HG03439 (cell line): Measurements from ENCODE around the gene EXOSC10.
"Not testable (repeated sequence)": the region's sequence is repeated elsewhere in the genome, so short reads cannot be mapped to it uniquely, and the experiment has no call there.

Experiments used
- ATAC-seq: cut with Tn5 transposase; IDR thresholded peaks from one replicate; pipeline ENCODE4 v1.9.1; 2021; ENCODE audit warnings: mild to moderate bottlenecking, moderate library complexity; ENCODE audit not compliant: unreplicated experiment

The EXOSC10 gene

DNA sequence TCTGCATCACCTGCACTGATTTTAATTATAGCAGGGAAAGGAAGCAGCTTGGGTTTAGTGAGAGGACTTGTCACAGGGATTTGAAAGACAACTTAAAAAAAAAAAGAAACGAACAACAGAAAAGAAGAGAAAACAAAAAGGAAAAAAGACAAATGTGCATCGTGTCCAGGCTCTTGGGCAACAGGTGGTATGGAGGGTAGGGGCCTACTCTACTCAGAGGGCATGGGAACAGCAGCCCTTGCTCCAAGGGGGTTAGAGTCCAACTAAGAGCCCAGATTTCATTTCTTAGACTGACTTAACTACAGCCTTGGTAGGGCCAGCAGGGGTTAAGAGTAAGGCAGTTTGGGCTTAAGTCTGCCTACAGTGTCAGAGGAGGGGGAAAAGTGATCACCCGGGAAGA, 15.3 kb upstream of the EXOSC10 start:
- no peak for ATAC-seq

DNA sequence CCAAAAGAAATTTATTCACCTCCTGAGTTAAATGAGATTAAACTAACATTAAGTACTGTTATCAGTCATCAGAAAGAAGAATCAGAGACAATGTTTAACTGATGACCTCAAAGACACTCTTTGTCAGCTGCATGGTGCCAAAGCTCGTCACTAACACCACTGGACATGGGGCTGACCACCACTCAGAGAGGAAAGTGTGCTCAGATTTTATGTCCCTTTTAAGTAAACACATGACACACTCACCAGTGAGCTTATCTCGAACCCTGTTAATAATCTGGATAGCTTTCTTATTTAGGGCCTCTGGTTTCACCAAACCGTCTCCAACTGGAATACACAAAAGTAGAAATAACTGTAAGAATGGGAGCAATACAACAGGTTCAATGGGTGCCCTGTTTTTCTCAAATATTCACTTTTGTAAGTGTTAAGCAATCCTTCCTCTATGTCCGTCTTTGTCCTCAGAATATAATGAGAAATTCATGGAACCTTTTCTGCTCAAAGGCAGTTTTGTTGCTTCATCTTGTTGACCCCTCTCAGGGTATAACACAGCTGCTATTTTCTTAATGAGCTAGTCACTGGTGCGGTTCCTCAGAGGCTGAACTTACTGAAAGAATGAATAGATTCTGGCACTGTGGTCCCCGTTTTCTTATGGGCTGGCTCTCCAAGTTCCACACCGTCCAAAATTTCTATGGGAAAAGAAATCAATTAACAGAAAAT, 9.5 kb upstream of the EXOSC10 start:
- ATAC-seq = no peak

DNA sequence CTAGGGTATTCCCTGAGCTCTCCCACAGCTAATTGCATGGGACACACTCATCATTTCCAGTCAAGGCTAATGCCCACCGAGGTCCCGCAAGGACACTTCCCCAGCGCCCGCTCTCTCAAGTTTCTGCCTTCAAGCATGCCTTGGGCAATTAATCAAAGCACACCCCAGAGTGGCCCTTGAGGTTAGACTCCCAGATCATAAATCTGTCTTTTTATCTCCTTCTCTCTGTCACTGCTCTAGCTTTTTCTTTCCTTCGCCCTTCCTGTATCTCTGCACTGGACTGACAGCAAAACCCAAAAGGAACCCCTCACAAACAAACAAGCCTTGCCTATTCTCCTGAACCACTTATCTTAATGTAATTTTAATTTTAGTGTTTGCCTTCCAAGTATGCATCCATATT, 7.9 kb upstream of the EXOSC10 start:
- ATAC-seq = no peak

DNA sequence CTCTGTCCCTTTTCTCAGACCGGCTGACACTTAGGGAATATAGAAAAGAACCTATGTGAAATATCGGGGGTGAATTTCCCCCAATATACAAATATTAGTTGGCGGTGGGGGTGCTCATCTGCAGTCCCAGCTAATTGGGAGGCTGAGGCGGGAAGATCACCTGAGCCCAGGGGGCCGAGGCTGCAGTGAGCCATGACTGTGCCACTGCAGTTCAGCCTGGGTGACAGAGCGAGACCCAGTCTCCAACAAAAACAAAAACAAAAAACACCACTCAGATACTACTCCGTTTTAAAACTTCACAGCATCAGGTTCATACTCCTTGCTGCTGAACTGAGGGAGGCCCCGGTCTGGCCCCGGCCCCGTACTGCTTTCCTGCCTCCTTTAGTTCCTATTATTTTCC, 5.9 kb upstream of the EXOSC10 start:
- no peak for ATAC-seq

DNA sequence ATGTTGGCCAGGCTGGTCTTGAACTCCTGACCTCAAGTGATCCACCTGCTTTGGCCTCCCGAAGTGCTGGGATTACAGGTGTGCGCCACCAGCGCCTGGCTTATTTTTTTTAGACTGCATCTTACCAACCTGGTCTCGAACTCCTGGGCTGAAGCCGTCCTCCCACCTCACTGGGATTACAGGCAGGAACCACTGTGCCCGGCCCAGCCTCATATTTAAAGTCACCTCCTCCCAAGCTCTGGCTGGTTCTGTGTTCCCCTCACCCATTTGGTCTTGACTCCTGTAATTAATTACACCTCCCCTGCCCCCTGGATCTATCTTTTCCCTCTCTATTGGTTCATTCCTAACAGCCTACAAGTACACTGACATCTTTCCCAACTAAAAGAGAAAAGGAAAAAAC, 1.7 kb upstream of the EXOSC10 start:
- ATAC-seq = no peak

DNA sequence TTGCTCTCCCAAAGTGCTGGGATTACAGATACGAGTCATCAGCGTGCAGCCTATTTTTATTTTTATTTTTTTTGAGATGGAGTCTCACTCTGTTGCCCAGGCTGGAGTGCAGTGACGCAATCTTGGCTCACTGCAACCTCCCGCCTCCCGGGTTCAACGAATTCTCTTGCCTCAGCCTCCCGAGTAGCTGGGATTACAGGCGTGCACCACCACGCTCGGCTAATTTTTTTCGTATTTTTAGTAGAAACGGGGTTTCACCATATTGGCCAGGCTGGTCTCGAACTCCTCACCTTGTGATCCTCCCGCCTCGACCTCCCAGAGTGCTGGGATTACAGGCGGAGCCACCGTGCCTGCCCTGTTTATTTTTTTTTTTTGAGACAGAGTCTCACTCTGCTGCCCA, 1.1 kb upstream of the EXOSC10 start:
- ATAC-seq = not testable (repeated sequence)

DNA sequence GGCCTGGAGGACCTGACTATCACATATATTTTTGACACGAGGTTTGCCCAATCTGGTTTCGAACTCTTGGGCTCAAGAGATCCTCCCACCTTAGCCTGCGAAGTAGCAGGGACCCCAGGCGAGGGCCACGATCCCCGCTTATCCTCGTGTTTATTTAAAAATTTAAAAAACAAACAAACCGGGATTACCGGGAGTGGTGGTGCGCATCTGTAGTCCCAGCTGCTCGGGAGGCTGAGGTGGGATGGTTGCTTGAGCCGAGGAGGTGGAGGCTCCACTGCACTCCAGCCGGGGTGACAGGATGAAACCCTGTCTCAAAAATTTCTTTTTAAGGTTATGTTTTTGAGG, 452 bp upstream of the EXOSC10 start:
- ATAC-seq = peak; percentile 8

DNA sequence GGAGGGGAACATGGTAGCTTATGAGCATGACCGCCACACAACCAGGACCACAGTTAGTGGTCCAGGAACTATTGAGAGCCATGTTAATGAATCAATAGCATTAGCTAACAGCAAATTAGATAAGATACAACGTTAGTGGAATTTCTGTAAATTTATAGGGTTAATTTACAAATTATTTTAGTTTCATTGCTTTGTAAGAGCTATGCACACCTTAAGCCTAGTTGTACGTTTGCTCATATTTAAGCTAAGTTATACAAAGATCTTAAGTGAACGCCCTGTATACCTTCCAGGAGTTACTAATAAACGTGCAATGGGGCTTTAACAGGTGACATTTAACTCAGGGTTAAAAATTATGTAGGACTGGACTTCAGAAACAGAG, 749 bp downstream of the EXOSC10 start:
- ATAC-seq = no peak

DNA sequence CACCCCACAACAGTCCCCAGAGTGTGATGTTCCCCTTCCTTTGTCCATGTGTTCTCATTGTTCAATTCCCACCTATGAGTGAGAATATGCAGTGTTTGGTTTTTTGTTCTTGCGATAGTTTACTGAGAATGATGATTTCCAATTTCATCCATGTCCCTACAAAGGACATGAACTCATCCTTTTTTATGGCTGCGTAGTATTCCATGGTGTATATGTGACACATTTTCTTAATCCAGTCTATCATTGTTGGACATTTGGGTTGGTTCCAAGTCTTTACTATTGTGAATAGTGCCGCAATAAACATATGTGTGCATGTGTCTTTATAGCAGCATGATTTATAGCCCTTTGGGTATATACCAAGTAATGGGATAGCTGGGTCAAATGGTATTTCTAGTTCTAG, 15.9 kb downstream of the EXOSC10 start:
- not testable (repeated sequence) for ATAC-seq

DNA sequence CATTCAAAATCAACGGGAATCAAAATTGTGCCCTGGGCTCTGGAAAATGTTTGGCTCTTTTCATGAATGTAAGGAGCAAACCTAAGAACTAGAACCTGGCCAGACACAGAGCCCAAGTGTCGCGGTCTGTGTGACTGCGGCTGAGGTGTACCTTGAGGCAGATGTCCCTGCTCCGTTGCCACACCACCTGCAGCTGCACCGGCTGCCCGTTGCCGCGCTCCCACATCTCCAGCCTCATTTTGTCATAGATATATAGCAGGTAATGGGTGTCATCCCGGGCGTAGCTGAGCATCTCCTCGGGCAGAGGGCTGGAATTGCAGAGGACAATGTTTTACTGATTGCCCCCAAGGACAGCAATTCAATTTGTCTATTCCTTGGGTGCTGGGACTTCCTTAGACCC, 18.7 kb downstream of the EXOSC10 start:
- no peak for ATAC-seq

DNA sequence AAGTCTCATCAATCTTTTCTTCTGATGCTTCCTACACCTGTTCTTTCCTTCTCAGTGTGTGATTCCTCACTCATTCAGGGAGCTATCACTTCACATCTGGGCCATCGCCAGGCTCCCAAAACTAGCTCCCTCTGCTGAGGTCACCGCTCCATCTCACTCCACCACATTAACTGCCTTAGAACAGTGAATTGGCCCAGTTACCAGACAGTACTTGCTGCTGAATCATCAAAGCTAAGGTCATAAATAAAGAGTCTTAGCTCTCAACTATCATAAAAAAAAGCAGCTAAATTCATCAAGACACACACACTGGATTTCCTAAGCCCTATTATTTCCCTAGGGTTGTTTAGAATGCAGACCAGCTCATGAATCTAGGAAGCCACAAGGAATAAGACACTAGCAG, 21.0 kb downstream of the EXOSC10 start:
- no peak for ATAC-seq

DNA sequence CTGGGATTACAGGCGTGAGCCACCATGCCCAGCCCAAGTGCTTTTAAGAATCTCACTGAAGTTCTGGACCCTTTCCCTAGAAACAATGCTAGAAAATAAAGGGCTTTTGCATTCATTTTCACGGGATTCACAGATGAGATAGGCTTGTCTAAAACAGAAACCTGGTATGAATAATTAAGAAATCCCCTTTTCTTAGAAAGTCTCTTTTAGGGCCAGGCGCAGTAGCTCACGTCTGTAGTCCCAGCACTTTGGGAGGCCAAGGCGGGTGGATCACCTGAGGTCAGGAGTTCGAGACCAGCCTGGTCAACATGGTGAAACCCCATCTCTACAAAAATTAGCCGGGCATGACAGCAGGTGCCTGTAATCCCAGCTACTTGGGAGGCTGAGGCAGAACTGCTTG, 26.3 kb downstream of the EXOSC10 start:
- ATAC-seq = not testable (repeated sequence)

DNA sequence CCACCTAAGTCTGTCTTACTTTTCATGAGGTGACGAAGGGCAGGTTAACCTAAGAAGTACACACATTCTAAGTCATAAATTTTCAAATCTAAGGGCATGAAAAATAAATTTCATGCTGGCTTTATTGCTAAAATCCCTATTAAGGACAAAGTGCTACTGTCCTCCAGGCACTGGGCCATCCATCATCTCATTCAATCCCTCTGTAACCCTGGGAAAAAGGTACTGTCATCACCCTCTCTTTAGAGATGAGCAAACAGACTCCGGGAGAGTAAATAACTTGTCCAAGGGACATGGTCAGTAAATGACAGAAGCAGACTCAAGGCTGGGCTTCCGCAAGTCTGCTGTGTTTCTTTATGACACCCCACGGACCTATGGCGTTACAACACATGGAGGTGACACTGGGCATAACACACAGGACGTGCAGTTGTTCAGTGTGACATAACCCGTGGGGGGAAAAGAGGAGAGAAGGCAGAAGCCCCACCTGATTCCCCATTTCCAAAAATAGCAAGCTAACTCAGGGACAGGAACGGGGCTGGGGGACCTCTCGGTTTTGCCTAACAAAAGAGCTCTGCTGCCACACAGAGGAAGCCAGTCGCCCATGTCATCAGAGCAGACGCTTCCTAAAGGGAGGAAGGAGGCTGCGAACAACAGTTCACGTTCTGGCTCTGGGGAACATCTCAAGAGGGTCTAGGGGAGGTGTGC, 27.3 kb downstream of the EXOSC10 start:
- peak; percentile 50 for ATAC-seq

DNA sequence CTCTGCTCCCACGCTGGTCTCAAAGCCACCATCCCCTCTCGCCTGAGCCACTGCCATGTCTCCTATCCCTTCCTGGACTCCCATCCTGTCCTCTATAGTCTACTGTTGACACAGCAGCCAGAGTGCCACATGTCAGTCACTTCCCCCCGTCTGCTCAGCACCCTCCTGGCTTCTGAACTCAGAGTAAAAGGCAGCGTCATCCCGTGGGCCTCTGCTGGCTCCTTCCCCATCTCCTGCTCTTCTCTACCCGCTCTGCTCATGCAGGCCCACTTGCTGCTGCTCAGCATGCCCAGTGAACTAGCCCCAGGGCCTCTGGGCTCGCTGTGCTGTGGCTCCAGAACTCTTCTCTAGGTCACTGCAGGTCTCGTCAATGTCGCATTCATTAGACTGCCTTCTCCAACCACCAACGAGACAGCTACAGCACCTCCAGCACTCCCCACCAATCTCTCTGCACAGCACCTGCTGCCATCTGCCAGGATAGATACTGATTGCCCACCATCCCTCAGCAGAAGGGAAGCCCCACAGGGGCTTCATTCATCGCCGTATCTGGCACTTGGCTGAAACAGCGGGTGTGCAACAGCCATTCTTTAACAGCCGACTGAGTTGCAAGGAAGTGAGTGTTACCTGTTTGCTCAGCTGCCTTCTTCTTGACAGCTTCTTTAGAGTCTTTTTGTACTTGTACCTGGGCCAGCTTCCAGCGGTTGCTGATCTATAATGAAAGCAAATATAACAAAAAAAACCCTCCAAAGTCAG, 28.0 kb downstream of the EXOSC10 start:
- ATAC-seq = no peak

DNA sequence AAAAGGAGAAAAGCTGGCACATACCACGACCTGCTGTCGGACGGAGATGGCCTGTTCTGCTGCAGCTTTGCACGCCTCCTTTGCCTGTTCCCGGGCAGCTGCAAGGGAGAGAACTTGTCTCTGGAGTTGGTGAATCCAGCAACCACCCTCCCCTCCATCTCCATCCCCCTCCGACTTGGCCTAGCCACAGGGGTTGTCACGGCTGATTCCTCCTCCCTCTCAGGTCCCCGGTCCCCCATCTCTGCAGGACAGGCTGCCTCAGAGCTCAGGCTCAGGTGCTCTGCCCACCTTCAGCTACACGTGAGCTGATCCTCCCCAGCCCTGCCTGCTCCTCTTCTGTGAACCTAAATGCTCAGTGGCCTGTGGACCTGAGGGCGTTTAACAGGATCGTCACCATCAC, 28.8 kb downstream of the EXOSC10 start:
- ATAC-seq = no peak

DNA sequence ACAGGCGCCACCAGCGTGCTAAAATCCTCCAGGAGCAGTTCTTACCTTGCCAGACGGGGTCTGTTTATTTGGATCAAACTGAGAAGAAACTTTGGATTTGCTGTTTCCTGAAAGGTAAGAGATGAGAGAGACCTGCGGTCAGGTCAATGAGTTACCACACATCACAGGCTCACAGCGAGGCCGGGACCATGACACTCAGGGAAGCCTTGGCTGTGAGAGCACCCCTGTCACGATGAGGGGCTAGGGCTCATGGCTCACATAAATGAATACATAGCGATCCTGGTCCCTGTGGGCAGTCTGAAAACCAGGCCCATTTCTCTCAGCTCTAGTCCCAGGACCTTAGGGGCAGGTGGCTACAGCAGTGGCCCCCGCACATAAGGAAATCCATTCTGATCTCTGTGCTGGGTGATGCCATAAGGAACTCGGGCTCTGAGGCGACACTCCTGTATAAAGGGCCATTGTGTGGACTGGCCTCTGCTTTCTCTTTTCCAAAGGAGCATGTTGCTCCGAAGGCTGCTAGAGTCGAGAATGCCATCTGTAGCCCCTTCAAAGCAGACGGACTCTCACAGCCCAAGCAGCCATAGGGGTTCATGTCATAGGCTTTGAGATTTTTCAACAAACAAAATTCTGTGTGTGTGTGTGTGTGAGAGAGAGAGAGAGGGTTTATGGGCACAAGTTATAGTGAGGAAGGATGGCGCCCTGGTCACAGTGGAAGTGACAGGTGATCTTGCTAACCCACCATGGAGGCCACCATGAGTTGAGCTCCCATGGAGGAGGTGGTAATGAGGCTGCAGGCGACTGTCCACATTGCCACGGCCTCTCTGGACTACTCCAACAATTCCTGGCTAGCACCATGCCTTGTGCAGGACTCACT, 30.8 kb downstream of the EXOSC10 start:
- ATAC-seq = no peak

DNA sequence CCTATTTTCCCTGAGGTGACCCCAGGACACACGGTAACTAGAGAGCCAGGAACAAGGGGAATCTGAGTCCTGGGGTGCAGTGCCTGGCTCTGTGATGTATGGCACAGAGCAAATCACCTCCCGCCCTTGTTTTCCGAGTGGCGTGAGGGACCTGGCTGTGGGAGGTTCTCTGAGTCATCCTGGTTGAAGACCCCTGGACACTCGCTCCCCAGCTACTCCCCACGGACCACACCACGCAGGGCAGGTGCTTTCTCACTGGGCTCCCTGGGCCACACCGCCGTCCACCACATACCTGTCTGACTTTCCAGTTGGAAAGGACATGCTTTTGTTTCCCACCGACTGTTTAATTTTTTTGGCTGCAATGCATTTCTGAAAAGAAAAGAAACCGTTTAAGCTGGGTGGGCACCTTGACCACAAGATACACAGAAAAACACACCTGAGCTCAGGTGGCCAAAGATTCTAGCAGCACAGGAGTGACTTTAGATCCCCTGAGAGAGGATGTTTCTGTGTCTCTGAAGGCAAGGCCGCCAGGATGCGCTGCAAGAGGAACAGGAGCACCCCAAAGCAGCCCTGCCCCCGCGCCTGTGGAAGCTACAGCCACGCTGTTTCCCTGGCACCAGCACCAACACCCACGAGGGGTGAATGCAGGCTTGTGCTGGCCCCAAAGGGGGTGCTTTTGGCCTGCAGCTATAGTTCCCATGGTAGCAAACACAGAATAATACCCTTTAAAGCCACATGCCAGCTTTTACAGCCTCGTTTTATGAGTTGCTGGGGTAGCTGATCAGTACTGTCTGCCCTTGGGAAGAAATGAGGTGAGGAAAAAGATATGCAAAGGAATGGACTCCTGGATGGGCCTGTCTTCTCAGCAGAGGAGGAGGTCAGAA, 31.7 kb downstream of the EXOSC10 start:
- ATAC-seq = no peak

DNA sequence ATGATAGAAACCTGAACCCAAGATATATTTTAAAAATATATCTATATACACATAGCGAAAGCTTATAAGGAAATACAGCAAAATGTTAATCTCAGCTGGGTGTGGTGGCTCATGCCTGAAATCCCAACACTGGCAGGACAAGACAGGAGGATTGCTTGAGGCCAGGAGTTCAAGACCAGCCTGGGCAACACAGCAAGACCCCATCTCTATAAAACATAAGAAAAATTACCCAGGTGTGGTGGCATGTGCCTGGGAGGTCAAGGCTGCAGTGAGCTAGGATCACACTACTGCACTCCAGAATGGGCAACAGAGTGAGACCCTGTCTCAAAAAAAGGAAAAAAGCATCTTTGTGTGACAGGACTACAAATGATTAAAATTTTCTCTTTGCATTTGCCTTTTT, 33.9 kb downstream of the EXOSC10 start:
- ATAC-seq = no peak

DNA sequence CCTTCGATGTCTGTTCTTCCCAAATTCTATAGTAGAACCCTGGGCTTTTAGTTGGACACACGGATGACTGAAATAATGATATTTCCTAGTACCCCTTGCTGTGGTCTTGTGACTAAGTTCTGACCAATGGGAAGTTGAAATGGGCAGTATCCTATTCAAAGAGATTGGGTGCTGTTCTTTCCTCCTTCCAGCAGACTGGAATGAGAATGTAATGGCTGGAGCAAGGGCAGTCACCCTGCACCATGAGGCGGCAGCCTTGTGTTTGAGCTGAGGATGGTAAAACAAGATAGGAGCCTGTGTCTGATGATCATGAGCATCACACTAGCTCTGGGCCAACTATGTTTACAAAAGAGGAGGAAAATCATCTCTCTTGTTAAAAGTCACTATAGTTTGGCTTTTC, 34.7 kb downstream of the EXOSC10 start:
- no peak for ATAC-seq

DNA sequence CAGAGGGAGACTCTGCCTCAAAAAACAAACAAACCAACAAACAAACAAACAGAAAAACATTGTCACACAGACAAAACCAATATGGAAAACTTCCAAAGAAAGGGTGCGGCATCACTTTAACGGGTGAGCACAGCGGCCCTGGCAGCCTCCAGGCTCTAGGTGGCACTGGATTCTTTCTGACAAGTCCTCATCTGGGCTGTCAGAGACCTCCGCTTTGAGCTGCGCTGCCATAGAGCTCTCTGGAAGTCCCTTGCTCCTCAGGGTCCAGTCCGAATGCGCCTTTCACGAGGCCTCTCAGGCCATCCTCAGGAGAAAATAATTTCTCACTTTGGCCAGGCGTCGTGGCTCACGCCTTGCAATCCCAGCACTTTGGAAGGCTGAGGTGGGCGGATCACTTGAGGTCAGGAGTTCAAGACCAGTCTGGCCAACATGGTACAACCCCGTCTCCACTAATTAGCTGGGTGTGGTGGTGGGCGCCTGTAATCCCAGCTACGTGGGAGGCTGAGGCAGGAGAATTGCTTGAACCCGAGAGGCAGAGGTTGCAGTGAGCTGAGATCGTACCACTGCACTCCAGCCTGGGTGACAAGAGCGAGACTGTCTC, 35.6 kb downstream of the EXOSC10 start:
- ATAC-seq = not testable (repeated sequence)
